Endothelial cell of umbilical vein (primary cell): ENCODE measurements around the gene PSG5. TPM values are rescaled to one million over a fixed set of nuclear protein-coding genes. Genes with fewer than 3 reads are reported as not detected.
"Not testable (repeated sequence)": the region's sequence is repeated elsewhere in the genome, so short reads cannot be mapped to it uniquely, and the experiment has no call there.

Experiments
- BruUV-seq: library from RNA; stranded (reverse); fragments of 400-500 nt; replicated peaks from 2 replicates; lab custom pipeline; 2021; lab: Mats Ljungman, UMichigan
- CTCF ChIA-PET: fragments of 300-600, 350-600 bp; sonication (Branson Sonifier 250); formaldehyde crosslinking; loops from one replicate; lab custom pipeline; 2021; ENCODE audit warnings: antibody characterized with exemption, inconsistent platforms; lab: Charles Lee
- POLR2A ChIA-PET: fragments of 300-600, 350-600 bp; sonication (Branson Sonifier 250); formaldehyde crosslinking; loops from one replicate; lab custom pipeline; 2021; ENCODE audit warnings: antibody characterized with exemption, inconsistent platforms; lab: Charles Lee
- DNase-seq: peaks from one replicate; pipeline ENCODE4 v3.0.0-alpha.2; 2011; ENCODE audit warnings: low read depth, low spot score
- FAIRE-seq: peaks from 2 replicates; lab custom pipeline; 2011; peaks lifted over from hg19 to GRCh38; lab: Jason Lieb, UNC
- H2AFZ ChIP-seq: 2 replicates; pipeline ENCODE4 v1.6.0; 2012; ENCODE audit warnings: low read depth, low read length, control low read depth, inconsistent platforms
- H3K27ac ChIP-seq: 2 replicates; pipeline ENCODE4 v1.5.1; 2011; ENCODE audit warnings: low read depth, mild to moderate bottlenecking, control low read depth, low read length, moderate library complexity; ENCODE audit not compliant: insufficient read depth
- H3K27me3 ChIP-seq, 2 experiments: 2 replicates each; pipeline versions ENCODE4 v1.6.0 to v1.6.1; 2011; ENCODE audit warnings: low read length in 2 of 2, mixed read lengths in 1 of 2; ENCODE audit not compliant: control insufficient read depth in 2 of 2, insufficient read depth in 2 of 2
- H3K36me3 ChIP-seq, 2 experiments: 2 replicates in 1 of 2; 3 replicates in 1 of 2; pipeline ENCODE4 v1.5.1; 2011; ENCODE audit warnings: low read length in 2 of 2, mild to moderate bottlenecking in 1 of 2, moderate library complexity in 1 of 2; ENCODE audit not compliant: control insufficient read depth in 2 of 2, insufficient read depth in 2 of 2; ENCODE audit errors: extremely low read depth in 1 of 2
- H3K4me1 ChIP-seq: 3 replicates; pipeline ENCODE4 v1.5.1; 2011; ENCODE audit warnings: mild to moderate bottlenecking, low read length; ENCODE audit not compliant: control insufficient read depth, insufficient read depth; ENCODE audit errors: extremely low read depth
- H3K4me2 ChIP-seq: 2 replicates; pipeline ENCODE4 v1.6.1; 2011; ENCODE audit warnings: low read length, control low read depth, mixed read lengths; ENCODE audit not compliant: insufficient read depth
- H3K4me3 ChIP-seq, 3 experiments: fragments of 200-600 bp in 1 of 3; sonication (generic), shearing (Covaris generic) in 1 of 3; replicated peaks in 1 of 3; 2 replicates each; pipeline ENCODE4 v1.5.1; 2011 to 2016; ENCODE audit warnings: control low read depth in 3 of 3, low read length in 3 of 3, mild to moderate bottlenecking in 2 of 3, inconsistent platforms in 1 of 3, low read depth in 1 of 3, moderate library complexity in 1 of 3; ENCODE audit not compliant: insufficient read depth in 1 of 3
- H3K79me2 ChIP-seq: 2 replicates; pipeline ENCODE4 v1.6.0; 2012; ENCODE audit warnings: low read length, inconsistent platforms; ENCODE audit not compliant: control insufficient read depth, insufficient read depth
- H3K9ac ChIP-seq: replicated peaks from 2 replicates; pipeline ENCODE3; 2011; ENCODE audit warnings: low read length, control low read depth; ENCODE audit not compliant: insufficient read depth; ENCODE audit errors: extremely low read depth
- H3K9me1 ChIP-seq: replicated peaks from 3 replicates; pipeline ENCODE4 v1.6.0; 2011; ENCODE audit warnings: mild to moderate bottlenecking, low read length; ENCODE audit not compliant: control insufficient read depth, insufficient read depth; ENCODE audit errors: extremely low read depth
- H3K9me3 ChIP-seq: replicated peaks from 2 replicates; pipeline ENCODE4 v1.5.1; 2012; ENCODE audit warnings: low read length, inconsistent platforms; ENCODE audit not compliant: control insufficient read depth, insufficient read depth
- H4K20me1 ChIP-seq: replicated peaks from 2 replicates; pipeline ENCODE3; 2011; ENCODE audit warnings: mild to moderate bottlenecking, low read length; ENCODE audit not compliant: control insufficient read depth, insufficient read depth; ENCODE audit errors: extremely low read depth
- dilution Hi-C: fragments of 300-500 bp; cut with MboI; formaldehyde crosslinking; loops from one replicate; pipeline ENCODE4 v1.15.0; 2019; ENCODE audit warnings: low sequenced_read_pairs; ENCODE audit not compliant: extremely low pct_ligation_motif_present
- intact Hi-C: fragments of 100-400 bp; cut with micrococcal nuclease; formaldehyde crosslinking; loops from one replicate; pipeline ENCODE4 v1.10.0; 2022
- polyA plus RNA-seq, 4 experiments: library from polyadenylated mRNA; depleted of rRNA in 3 of 4; stranded (reverse) in 3 of 4; unstranded in 1 of 4; fragments of >200 nt; gene quantifications; 2 replicates each; pipeline versions ENCODE4 v1.2.1 to v1.2.3, GENCODE V29; 2011 to 2012; ENCODE audit warnings: missing spikeins in 1 of 4
- total RNA-seq: library from RNA; stranded (reverse); gene quantifications from 2 replicates; pipeline ENCODE4 v1.2.3, GENCODE V29; 2021

PSG5 gene
- total and polyA plus RNA-seq, 2 donors (not counting 3 experiments of a cell fraction or from before 2014, with no cell fraction given) = not detected

DNA sequence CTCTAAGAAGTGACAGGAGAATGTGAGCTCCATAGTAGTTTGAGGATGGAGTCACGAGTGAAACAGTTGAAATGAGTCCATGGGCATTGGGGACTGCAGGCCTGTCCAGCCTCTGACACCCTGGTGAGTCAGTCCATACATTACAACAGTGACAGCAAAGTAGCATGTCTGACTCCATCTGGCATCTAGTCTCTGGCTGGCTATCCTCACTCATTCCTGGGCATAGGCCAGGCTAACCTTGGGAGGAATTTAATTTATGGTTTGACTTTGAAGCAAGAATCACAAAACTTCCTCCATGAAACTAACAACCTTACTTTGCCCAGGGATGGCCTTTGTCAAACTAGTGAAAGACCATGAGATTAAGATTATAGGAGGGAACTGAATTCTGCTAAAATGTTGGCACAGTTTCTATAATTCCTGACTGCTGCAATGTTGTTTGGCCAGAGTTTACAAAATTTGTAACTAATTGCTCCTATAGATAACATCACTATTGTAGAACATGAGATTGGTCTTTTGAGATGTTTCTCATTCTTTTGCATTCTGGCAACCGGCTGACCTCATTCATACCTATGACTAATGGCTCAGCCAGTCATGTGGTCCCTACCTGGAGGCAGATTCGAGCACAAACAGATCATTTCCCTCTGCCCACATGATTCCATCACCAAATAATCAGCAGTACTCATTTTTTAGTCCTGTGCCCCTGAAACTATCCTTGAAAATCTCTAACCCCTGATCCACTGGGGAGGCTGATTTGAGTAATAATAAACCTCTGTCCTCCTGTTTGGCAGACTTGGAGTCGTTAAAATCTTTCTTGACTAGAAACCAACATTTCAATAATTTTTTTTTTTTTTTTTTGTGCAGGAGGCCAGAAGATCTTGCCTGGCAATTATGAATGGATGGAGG is 4.2 kb downstream of the PSG5 start:
- BruUV-seq, H3K9me1 ChIP-seq, CTCF ChIA-PET, DNase-seq, H3K9ac ChIP-seq, H3K4me1 ChIP-seq, FAIRE-seq, H3K4me2 ChIP-seq, H3K36me3 ChIP-seq, H3K79me2 ChIP-seq, H3K27me3 ChIP-seq, H2AFZ ChIP-seq, H4K20me1 ChIP-seq, H3K4me3 ChIP-seq, H3K27ac ChIP-seq, H3K9me3 ChIP-seq, intact Hi-C loops, dilution Hi-C loops: not testable (repeated sequence)
- POLR2A ChIA-PET = interaction anchor here (0.7 kb wide), 1 partner anchor 258 kb away, joined by 3 read pairs; no protein-coding TSS in a partner anchor

DNA sequence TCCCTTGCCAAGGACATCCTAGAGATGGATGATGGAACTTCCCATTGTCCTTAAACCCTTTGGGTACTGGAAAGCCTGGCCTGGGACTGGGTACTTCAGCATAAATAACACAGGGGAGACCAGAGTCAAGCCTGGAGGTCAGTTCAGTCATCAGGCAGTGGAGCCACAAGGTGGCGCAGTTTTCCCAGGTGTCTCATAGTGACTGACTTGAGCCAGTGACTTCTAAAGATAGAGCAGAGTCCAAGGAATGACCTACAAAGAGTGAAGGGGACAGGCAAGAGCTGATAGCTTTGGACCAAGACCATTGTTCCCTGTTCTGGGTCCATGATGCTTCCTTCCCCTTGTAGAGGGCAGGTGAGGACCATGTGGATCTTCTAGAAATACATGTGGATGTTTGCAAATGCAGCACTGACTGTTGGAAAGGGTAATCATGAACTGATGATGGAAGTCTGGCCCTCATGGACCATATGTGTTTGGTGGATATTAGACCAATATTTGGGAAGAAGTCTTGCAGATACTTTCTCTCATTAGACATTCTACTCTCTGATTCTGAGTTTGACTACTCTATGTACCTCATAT is 6.7 kb downstream of the PSG5 start:
- H3K9ac ChIP-seq, H3K4me2 ChIP-seq, CTCF ChIA-PET, H3K36me3 ChIP-seq, POLR2A ChIA-PET, H3K79me2 ChIP-seq, H3K27me3 ChIP-seq, intact Hi-C loops, dilution Hi-C loops, H3K4me1 ChIP-seq, H3K9me3 ChIP-seq, H4K20me1 ChIP-seq, H3K9me1 ChIP-seq, H3K4me3 ChIP-seq, DNase-seq, FAIRE-seq, H3K27ac ChIP-seq, BruUV-seq, H2AFZ ChIP-seq: not testable (repeated sequence)

DNA sequence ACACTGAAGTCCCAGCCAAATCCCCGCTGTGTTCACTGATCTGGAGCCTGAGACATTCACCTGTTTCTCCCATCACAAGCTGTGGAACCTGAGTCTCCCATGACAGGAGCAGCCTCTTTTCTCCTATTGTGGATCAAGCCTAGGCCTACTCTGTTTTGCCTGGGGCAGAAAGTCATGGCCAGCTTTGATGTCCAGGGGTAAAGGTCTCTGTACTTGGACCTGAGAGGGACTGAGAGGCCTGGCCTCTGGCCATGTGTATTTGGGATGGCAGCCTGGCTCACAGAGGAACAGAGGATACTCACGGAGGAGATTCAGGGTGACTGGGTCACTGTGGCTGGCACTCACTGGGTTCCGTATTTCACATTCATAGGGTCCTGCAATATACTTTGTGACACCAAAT is 7.8 kb downstream of the PSG5 start:
- H2AFZ ChIP-seq, H3K9me1 ChIP-seq, H3K36me3 ChIP-seq, dilution Hi-C loops, H3K9me3 ChIP-seq, CTCF ChIA-PET, H3K4me2 ChIP-seq, POLR2A ChIA-PET, H3K4me3 ChIP-seq, H3K9ac ChIP-seq, H3K27me3 ChIP-seq, intact Hi-C loops, H4K20me1 ChIP-seq, FAIRE-seq, BruUV-seq, DNase-seq, H3K79me2 ChIP-seq, H3K27ac ChIP-seq, H3K4me1 ChIP-seq: not testable (repeated sequence)

DNA sequence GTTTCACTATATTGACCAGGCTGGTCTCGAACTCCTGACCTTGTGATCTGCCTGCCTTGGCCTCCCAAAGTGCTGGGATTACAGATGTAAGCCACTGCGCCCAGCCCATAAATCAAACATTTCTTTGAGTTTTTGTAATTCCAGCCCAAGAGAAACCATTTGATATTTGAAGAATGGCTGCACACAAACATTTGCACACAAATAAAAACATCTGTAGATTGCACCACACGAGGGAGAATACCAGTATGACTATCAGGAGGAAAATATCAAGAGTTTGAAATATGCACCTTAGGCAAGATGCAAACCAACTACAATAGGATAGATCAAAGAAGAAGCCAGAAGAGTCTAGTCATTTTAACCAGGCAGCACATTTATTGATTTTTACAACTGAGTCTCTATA is 20.4 kb downstream of the PSG5 start:
- H3K4me2 ChIP-seq, FAIRE-seq, H3K9me1 ChIP-seq, CTCF ChIA-PET, H3K27me3 ChIP-seq, dilution Hi-C loops, H3K4me3 ChIP-seq, intact Hi-C loops, H3K4me1 ChIP-seq, H2AFZ ChIP-seq, H3K27ac ChIP-seq, H3K36me3 ChIP-seq, H3K9me3 ChIP-seq, H3K79me2 ChIP-seq, H4K20me1 ChIP-seq, POLR2A ChIA-PET, BruUV-seq, DNase-seq, H3K9ac ChIP-seq: not testable (repeated sequence)
